SK-N-MC (cell line): ENCODE data around the gene VMP1.
A peak's percentile ranks its signal among the peaks of the same experiment; 100 is the strongest.

ENCODE experiments used
- DNase-seq: peaks from one replicate; pipeline ENCODE4 v3.0.0-alpha.2; 2011; ENCODE audit warnings: low read depth, low spot score
- H3K27ac ChIP-seq: fragments of 200-600 bp; sonication (generic); 2 replicates; pipeline ENCODE4 v1.5.1; 2016; ENCODE audit warnings: mixed run types
- H3K36me3 ChIP-seq: fragments of 200-600 bp; sonication (generic); 2 replicates; pipeline ENCODE4 v1.6.1; 2017; ENCODE audit warnings: antibody characterized with exemption, low read length, mixed read lengths; ENCODE audit not compliant: insufficient read depth
- H3K4me3 ChIP-seq: fragments of 200-600 bp; sonication (generic); 2 replicates; pipeline ENCODE4 v1.5.1; 2016
- H3K9ac ChIP-seq: fragments of 200-600 bp; sonication (generic); 2 replicates; pipeline ENCODE4 v1.8.0; 2017; ENCODE audit warnings: mixed run types, mixed read lengths; ENCODE audit not compliant: insufficient read length
- H3K9me3 ChIP-seq: fragments of 200-600 bp; sonication (generic); 2 replicates; pipeline ENCODE4 v1.6.1; 2017; ENCODE audit warnings: low read depth, mild to moderate bottlenecking, antibody characterized with exemption, low read length, moderate library complexity, mixed read lengths
- EZH2 ChIP-seq: fragments of 200-600 bp; sonication (generic); IDR thresholded peaks from one replicate; pipeline ENCODE4 v1.6.1; 2017; ENCODE audit warnings: antibody characterized with exemption
- FOXP2 ChIP-seq: optimal IDR thresholded peaks from 2 replicates; pipeline ENCODE3; 2011; ENCODE audit warnings: mild to moderate bottlenecking, moderate library complexity; ENCODE audit not compliant: insufficient read depth; ENCODE audit errors: extremely low read length, control extremely low read depth
- POLR2AphosphoS5 ChIP-seq: IDR thresholded peaks from 2 replicates; pipeline ENCODE4 v1.6.1; 2012; ENCODE audit warnings: mild to moderate bottlenecking, low read depth, low read length, borderline replicate concordance

The VMP1 gene

DNA sequence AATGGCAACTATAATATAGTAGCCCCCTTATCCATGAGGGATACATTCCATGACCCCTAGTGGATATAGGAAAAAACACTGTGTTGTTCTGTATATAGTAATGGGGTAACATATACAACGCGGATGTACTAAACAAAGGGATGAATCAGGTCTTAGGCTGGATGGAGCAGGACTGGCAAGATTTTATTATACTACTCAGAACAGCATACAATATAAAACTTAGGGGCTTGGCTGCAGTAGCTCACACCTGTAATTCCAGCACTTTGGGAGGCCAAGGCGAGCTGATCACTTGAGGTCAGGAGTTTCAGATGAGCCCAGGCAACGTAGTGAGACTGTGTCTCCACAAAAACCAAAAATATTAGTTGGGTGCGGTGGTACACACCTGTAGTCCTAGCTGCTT lies 26.8 kb downstream of the VMP1 start:
- H3K36me3 ChIP-seq = peaks cover 12% of the 10 kb centered on the region; the same call in 1 of the 2 replicates
- H3K9me3 ChIP-seq = no peaks in the 10 kb centered on the region
- H3K9ac ChIP-seq = no peak overlapping the region
- no peak overlapping the region for H3K4me3 ChIP-seq
- no peak overlapping the region for H3K27ac ChIP-seq
- TF ChIP-seq POLR2AphosphoS5 = no peak
- TF ChIP-seq FOXP2 = no peak
- no peak for TF ChIP-seq EZH2
- DNase-seq = no peak

DNA sequence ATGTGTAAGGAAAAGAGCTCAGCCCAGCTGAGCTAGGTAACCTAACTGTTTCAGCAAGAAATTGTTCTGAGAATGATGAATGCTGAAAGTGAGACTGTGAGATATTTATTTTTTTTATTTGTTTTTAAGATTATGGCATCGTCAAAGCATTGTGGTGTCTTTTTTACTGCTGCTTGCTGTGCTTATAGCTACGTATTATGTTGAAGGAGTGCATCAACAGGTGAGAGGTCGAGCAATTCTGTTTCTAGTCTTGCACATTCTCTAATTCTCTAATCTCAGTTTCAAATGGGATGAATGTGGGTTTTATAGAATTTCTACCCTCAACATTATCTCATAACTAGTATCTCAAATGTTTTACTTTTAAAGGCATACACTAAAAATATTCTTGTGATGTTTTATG lies 29.9 kb downstream of the VMP1 start:
- Histone ChIP-seq H3K27ac (no peak overlapping the region), H3K36me3 (peaks cover 16% of the 10 kb centered on the region; the same call in 1 of the 2 replicates), H3K9ac (no peak overlapping the region), H3K9me3 (no peaks in the 10 kb centered on the region), H3K4me3 (no peak overlapping the region)
- no peak for DNase-seq
- TF ChIP-seq FOXP2 (no peak), POLR2AphosphoS5 (no peak), EZH2 (no peak)

DNA sequence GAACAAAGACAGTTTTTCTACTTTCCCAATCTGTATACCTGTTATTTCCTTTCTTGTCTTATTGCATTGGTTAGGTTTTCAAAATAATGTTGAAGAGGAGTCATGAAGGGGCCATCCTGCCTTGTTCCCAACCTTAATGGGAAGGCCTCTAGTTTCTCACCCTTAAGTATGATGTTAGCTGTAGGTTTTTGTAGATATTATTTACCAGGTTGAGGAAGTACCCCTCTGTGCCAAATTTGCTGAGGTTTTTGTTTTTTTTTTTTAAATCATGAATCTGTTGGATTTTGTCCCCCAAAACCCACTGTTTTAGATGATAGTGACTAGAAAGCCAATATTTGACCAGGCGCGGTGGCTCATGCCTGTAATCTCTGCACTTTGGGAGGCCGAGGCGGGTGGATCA lies 36.4 kb downstream of the VMP1 start:
- TF ChIP-seq EZH2 (no peak), FOXP2 (no peak), POLR2AphosphoS5 (no peak)
- DNase-seq = no peak
- no peak overlapping the region for H3K4me3 ChIP-seq
- no peak overlapping the region for H3K9ac ChIP-seq
- H3K9me3 ChIP-seq = no peaks in the 10 kb centered on the region; the same call in 1 of the 2 replicates
- H3K27ac ChIP-seq = no peak overlapping the region
- peaks cover 17% of the 10 kb centered on the region; the same call in 1 of the 2 replicates for H3K36me3 ChIP-seq

DNA sequence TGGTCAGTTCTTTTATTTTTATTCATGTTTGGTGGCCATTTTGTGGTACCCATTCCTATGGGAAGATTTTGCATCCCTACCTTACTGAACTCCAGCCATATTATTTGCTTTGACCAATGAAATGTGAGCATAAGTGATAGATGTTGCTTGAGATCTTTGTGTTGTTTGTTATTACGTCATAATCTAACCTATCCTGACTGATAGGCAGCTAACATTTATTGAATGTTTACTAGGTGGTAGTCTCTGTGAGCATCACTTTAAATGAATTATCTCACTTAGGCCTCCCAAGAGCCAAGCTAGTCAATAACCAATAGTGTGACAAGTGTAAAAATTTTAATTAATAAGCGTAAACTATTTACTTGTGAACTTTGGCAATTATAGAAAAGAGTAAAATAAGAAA lies 37.6 kb downstream of the VMP1 start:
- no peak for DNase-seq
- H3K9me3 ChIP-seq = no peaks in the 10 kb centered on the region; the same call in 1 of the 2 replicates
- H3K36me3 ChIP-seq = peaks cover 17% of the 10 kb centered on the region; the same call in 1 of the 2 replicates
- no peak overlapping the region for H3K27ac ChIP-seq
- H3K4me3 ChIP-seq = no peak overlapping the region
- H3K9ac ChIP-seq = no peak overlapping the region
- TF ChIP-seq POLR2AphosphoS5 = no peak
- TF ChIP-seq FOXP2 = no peak
- no peak for TF ChIP-seq EZH2

DNA sequence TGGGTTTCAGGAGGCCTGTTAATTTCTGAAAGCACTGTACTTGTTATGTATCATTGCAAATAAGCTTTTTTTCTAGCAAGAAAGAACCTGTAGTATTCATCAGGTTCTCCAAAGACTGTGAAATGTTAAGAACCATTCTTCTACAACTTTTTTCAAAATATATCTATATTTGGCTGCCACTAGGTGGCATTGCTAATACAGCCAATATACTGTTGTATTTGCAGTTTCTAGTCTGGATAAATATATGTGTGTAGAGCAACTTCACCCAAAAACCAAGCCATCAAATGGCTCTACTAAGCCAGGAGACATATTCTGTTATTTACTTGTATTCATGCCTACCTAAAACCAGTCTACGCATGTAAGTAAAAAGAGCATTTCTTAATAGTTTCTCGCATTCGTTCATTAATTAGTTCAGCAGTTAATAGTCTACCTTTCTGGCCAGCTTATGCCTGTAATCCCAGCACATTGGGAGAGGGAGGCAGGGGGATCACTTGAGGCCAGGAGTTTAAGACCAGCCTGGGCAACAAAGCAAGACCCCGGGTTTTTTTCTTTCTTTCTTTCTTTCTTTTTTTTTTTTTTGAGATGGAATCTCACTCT lies 39.5 kb downstream of the VMP1 start:
- DNase-seq = no peak
- H3K27ac ChIP-seq = no peak overlapping the region
- H3K36me3 ChIP-seq = peaks cover 13% of the 10 kb centered on the region; the same call in 1 of the 2 replicates

DNA sequence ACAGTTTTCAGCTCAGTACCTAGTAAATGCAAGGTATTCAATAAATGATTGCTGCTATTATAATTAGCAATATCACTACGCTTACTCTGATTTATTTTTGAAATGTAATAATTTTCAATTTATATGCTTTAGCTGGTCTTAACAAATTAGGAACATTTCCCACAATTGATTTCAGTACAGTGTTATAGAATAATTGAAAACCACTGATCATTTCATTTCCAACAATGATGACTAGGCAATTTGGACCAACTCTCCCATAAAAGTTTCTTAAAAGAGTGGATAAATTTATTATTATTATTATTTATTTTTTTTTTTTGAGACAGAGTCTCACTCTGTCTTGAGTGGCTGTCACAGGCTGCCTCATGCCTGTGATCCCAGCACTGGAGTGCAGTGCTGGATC lies 41.1 kb downstream of the VMP1 start:
- Histone ChIP-seq H3K9me3 (no peaks in the 10 kb centered on the region), H3K4me3 (no peak overlapping the region), H3K36me3 (peaks cover 4% of the 10 kb centered on the region; the same call in 1 of the 2 replicates), H3K9ac (no peak overlapping the region), H3K27ac (no peak overlapping the region)
- TF ChIP-seq POLR2AphosphoS5 (no peak), EZH2 (no peak), FOXP2 (no peak)
- no peak for DNase-seq

More for the DNA sequence above, 39.5 kb downstream of the VMP1 start:
- Histone ChIP-seq H3K4me3 (no peak overlapping the region), H3K9me3 (no peaks in the 10 kb centered on the region; the same call in 1 of the 2 replicates), H3K9ac (no peak overlapping the region)
- no peak for TF ChIP-seq FOXP2
- TF ChIP-seq POLR2AphosphoS5 = no peak
- no peak for TF ChIP-seq EZH2

DNA sequence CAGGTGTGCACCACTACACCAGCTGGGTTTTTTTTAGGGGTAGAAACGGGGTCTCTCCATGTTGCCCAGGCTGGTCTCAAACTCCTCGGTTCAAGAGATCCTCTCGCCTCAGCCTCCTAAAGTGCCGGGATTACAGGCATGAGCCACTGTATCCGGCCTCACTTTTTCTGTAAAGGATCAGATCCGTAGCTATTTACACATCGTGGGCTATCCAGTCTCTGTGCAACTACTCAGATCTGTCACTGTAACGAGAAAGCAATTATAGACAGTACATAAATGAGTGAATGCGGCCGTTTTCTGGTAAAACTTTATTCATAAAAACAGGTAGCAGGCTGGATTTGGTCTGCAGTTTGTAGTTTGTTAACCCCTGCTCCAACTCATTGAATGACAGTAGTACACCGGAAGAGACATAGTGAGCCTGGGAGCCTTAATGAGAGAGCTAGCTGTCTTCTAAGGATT lies 44.5 kb downstream of the VMP1 start:
- no peak for DNase-seq
- no peaks in the 10 kb centered on the region for H3K9me3 ChIP-seq
- TF ChIP-seq POLR2AphosphoS5 = no peak
- TF ChIP-seq EZH2 = no peak
- no peak for TF ChIP-seq FOXP2
- no peaks in the 10 kb centered on the region for H3K36me3 ChIP-seq
- H3K27ac ChIP-seq = 0 out of 2 replicates have a peak overlapping the region, but pooled peaks have one; percentile 0
- no peak overlapping the region for H3K4me3 ChIP-seq
- no peak overlapping the region for H3K9ac ChIP-seq

DNA sequence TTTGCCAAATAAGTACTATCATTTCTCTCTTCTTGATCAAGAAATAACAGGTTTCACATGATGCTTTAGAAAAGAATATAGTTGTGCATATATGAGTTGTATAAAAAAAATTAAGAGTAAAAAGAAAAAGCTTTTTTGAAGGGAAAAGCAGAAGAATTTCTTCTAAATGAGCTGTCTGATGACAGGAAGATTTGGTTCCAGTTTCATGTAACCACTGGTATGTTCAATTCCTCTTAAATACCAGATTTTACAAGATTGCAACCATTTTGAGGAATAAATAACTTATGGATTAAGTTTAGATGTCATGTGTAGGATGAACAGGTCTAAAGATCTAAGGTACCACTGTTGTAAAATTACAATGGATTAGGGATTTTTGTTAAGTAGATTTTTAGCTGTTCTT lies 45.0 kb downstream of the VMP1 start:
- no peak overlapping the region for H3K9ac ChIP-seq
- H3K9me3 ChIP-seq = no peaks in the 10 kb centered on the region
- no peak for TF ChIP-seq EZH2
- no peaks in the 10 kb centered on the region; the same call in 1 of the 2 replicates for H3K36me3 ChIP-seq
- H3K27ac ChIP-seq = 0 out of 2 replicates have a peak overlapping the region, but pooled peaks have one; percentile 0
- H3K4me3 ChIP-seq = no peak overlapping the region
- no peak for DNase-seq

DNA sequence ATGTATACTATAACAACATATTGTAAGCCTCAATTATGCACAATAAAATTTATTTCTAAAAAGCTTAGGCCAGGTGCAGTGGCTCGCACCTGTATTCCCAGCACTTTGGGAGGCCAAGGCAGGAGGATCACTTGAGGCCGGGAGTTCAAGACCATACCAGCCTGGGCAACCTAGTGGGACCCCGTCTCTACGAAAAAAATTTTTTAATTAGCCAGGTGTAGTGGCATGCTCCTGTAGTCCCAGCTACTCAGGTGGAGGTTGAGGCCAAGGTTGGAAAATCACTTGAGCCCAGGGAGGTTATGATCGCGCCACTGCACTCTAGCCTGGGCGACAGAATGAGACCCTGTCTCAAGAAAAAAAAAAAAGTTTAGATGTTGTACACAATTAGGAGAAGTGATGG lies 45.5 kb downstream of the VMP1 start:
- Histone ChIP-seq H3K36me3 (peaks cover 2% of the 10 kb centered on the region), H3K27ac (no peak overlapping the region), H3K9me3 (no peaks in the 10 kb centered on the region), H3K9ac (no peak overlapping the region), H3K4me3 (no peak overlapping the region)
- TF ChIP-seq POLR2AphosphoS5 (no peak), FOXP2 (no peak), EZH2 (no peak)
- no peak for DNase-seq
